ENCODE data around the gene LHFPL6.

The LHFPL6 gene

DNA sequence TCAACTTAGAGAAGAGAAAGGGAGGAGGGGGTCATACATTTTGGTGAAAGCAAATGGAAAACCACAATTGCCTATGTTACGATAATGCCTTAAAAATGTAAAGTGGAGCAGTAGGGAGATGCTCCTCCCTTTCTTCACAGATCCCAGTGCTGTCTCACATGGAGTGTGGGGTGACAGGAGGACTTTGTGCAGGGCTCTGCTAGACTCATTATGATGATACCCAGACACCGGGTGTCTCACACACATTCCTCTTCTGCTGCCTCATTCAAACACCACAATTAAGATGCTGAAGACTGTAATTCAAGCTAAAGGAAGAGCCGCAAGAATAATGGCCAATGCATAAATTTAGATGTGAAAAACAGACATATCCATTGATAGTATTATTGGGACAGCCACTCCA is 150.6 kb downstream of the LHFPL6 start:
- no peaks in the 10 kb centered on the region for H3K36me3 ChIP-seq
- H3K9me3 ChIP-seq = peaks cover 3% of the 10 kb centered on the region
- H3K4me1 ChIP-seq (ENCODE audit: control insufficient read depth in 1 of 2, insufficient read depth in 1 of 2, low read depth in 1 of 2, low read length in 1 of 2) = peaks cover 6 to 10% of the 10 kb centered on the region in 2 experiments
- H3K4me3 ChIP-seq (ENCODE audit: low read depth in 1 of 2, low read length in 1 of 2) = no peak overlapping the region
- no peak overlapping the region for H3K27ac ChIP-seq
- TF ChIP-seq, protein P1, sequence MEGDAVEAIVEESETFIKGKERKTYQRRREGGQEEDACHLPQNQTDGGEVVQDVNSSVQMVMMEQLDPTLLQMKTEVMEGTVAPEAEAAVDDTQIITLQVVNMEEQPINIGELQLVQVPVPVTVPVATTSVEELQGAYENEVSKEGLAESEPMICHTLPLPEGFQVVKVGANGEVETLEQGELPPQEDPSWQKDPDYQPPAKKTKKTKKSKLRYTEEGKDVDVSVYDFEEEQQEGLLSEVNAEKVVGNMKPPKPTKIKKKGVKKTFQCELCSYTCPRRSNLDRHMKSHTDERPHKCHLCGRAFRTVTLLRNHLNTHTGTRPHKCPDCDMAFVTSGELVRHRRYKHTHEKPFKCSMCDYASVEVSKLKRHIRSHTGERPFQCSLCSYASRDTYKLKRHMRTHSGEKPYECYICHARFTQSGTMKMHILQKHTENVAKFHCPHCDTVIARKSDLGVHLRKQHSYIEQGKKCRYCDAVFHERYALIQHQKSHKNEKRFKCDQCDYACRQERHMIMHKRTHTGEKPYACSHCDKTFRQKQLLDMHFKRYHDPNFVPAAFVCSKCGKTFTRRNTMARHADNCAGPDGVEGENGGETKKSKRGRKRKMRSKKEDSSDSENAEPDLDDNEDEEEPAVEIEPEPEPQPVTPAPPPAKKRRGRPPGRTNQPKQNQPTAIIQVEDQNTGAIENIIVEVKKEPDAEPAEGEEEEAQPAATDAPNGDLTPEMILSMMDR (IDR thresholded peaks at IDR 0.05) = no peak
- H3K27me3 ChIP-seq = no peaks in the 10 kb centered on the region

DNA sequence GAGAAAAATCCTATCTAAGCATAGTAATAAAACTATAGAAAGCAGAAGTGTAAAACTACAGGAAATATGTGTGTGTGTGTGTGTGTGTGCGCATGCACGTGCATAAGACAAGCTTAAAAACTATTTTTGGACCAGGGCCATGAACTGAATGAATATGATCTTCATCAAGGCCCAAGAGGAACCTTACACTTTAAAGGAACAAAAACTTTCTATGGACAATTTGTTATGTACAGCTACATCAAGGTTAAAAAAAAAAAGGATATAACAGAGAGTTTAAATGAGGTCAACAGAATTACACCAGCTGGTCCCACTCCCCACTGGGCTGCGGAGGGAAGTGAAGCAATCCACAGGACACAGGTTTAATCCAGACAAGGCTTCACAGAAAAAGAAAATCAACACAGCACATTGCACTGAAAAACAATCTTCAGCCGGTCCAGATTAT is 151.1 kb downstream of the LHFPL6 start:
- Histone ChIP-seq H3K36me3 (no peaks in the 10 kb centered on the region), H3K4me1 (ENCODE audit: control insufficient read depth in 1 of 2, insufficient read depth in 1 of 2, low read depth in 1 of 2, low read length in 1 of 2) (peaks cover 6 to 10% of the 10 kb centered on the region in 2 experiments), H3K27ac (no peak overlapping the region), H3K27me3 (no peaks in the 10 kb centered on the region), H3K4me3 (ENCODE audit: low read depth in 1 of 2, low read length in 1 of 2) (no peak overlapping the region), H3K9me3 (no peaks in the 10 kb centered on the region)
- TF ChIP-seq, protein P1 (IDR thresholded peaks at IDR 0.05) = no peak

DNA sequence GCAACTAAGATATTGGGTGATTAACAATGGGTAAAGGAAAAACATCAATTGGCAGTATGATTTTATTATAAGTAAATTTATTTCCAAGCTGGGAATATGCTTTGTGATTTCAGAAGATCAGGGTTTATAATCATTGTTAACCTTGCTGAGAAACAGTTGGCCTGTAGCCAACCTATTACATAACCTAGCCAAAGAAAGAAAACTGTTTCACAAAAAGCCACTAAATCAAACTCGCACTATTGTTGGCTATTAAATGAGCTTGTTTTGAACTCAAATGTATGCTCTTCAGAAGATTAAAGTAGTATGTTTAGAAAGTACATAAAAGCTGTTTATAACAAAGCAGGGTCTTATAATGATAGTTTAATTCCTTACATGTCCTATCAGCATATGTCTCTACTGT is 151.7 kb downstream of the LHFPL6 start:
- peaks cover 6 to 10% of the 10 kb centered on the region in 2 experiments for H3K4me1 ChIP-seq (ENCODE audit: control insufficient read depth in 1 of 2, insufficient read depth in 1 of 2, low read depth in 1 of 2, low read length in 1 of 2)
- H3K36me3 ChIP-seq = no peaks in the 10 kb centered on the region
- H3K27me3 ChIP-seq = no peaks in the 10 kb centered on the region
- H3K9me3 ChIP-seq = no peaks in the 10 kb centered on the region
- H3K4me3 ChIP-seq (ENCODE audit: low read depth in 1 of 2, low read length in 1 of 2) = no peak overlapping the region
- TF ChIP-seq, protein P1 (IDR thresholded peaks at IDR 0.05) = no peak
- no peak overlapping the region for H3K27ac ChIP-seq

DNA sequence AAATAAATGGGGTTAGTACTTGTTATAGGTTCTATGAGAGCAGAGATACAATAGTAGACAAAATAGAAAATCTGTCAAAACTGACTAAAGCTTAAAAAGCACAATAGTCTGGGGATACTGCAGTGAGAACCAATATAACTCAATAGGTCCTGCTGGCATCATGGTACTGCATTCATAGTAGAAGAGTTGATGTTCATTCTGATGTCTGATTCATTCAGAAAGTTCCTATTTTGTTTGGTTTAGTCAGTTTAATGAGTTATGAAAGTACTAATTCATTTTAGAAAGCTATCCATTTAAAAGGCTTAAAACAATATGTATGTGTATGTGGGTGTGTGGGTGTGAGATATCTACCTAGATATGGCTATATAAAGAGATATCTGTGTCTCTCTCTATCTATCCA is 152.8 kb downstream of the LHFPL6 start:
- Histone ChIP-seq H3K4me3 (ENCODE audit: low read depth in 1 of 2, low read length in 1 of 2) (no peak overlapping the region), H3K27ac (no peak overlapping the region), H3K27me3 (no peaks in the 10 kb centered on the region), H3K9me3 (no peaks in the 10 kb centered on the region), H3K36me3 (no peaks in the 10 kb centered on the region), H3K4me1 (ENCODE audit: control insufficient read depth in 1 of 2, insufficient read depth in 1 of 2, low read depth in 1 of 2, low read length in 1 of 2) (peaks cover 6 to 10% of the 10 kb centered on the region in 2 experiments)
- TF ChIP-seq, protein P1 (IDR thresholded peaks at IDR 0.05) = no peak

DNA sequence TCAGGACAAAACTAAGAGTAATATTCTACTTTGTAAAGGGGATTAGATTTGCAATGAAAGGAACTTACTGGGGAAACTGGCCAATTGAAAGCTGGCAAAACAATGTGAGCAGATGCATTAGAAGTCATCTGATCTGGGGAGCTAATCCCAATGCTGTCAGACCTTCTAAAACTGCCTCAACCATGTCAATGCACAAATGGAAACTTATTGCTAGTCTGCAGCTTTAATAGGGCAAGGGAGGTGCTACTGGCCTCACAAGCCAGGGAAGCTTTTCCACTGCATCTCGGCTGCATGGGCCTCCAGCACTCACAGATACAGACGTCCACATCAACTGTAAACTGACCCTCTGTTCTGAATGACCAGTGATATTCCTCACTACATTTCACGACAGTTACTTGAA is 154.2 kb downstream of the LHFPL6 start:
- H3K27me3 ChIP-seq = no peaks in the 10 kb centered on the region
- H3K27ac ChIP-seq = no peak overlapping the region
- peaks cover 6 to 10% of the 10 kb centered on the region in 2 experiments for H3K4me1 ChIP-seq (ENCODE audit: control insufficient read depth in 1 of 2, insufficient read depth in 1 of 2, low read depth in 1 of 2, low read length in 1 of 2)
- no peaks in the 10 kb centered on the region for H3K9me3 ChIP-seq
- no peaks in the 10 kb centered on the region for H3K36me3 ChIP-seq
- TF ChIP-seq, protein P1 (IDR thresholded peaks at IDR 0.05) = no peak
- H3K4me3 ChIP-seq (ENCODE audit: low read depth in 1 of 2, low read length in 1 of 2) = no peak overlapping the region

DNA sequence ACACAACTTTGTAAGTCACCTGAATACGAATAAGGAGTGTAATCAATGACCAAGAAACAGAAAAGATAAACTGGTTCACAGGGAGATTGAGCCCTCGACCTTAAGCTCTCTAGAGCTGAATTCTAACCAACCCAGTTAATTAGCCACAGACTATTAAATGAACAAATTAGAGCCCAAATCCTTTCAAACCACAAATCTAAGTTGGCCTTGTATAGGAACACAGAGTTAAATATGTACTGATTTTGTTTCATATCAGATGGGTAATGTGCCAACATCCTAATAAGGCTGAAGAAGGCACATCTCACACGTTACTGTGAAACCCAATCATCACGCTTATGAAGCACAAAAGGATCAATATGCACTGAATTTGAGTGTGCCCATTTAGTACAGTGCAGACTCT is 156.1 kb downstream of the LHFPL6 start:
- Histone ChIP-seq H3K27me3 (no peaks in the 10 kb centered on the region), H3K36me3 (no peaks in the 10 kb centered on the region), H3K4me1 (ENCODE audit: control insufficient read depth in 1 of 2, insufficient read depth in 1 of 2, low read depth in 1 of 2, low read length in 1 of 2) (peaks cover 4 to 6% of the 10 kb centered on the region in 2 experiments), H3K27ac (no peak overlapping the region), H3K4me3 (ENCODE audit: low read depth in 1 of 2, low read length in 1 of 2) (no peak overlapping the region), H3K9me3 (no peaks in the 10 kb centered on the region)
- TF ChIP-seq, protein P1 (IDR thresholded peaks at IDR 0.05) = no peak
